IMR-90 (cell line): Measurements from ENCODE around the gene NKAIN2. TPM values are rescaled to one million over a fixed set of nuclear protein-coding genes. Genes with fewer than 3 reads are reported as not detected.

Experiments
- ATAC-seq: fragments of 200-7000 bp; cut with Tn5 transposase; 2 replicates; pipeline ENCODE4 v1.9.1; 2020; ENCODE audit warnings: low read depth, mild to moderate bottlenecking, moderate library complexity
- BruUV-seq: library from RNA; stranded (reverse); fragments of 400-500 nt; replicated peaks from 2 replicates; lab custom pipeline; 2021; lab: Mats Ljungman, UMichigan
- CTCF ChIA-PET: fragments of 300-600 bp; formaldehyde crosslinking; extraction: SDS; loops from one replicate; lab custom pipeline; 2021; ENCODE audit warnings: antibody characterized with exemption; lab: Yijun Ruan, JAX
- POLR2A ChIA-PET: fragments of 300-600 bp; sonication (Branson Sonifier 250); formaldehyde crosslinking; loops from one replicate; lab custom pipeline; 2022; ENCODE audit warnings: antibody characterized with exemption; ENCODE audit not compliant: unreplicated experiment; lab: Charles Lee
- DNase-seq: peaks from one replicate; pipeline ENCODE4 v3.0.0; 2013
- H2AFZ ChIP-seq: replicated peaks from 2 replicates; pipeline ENCODE3; 2013; ENCODE audit warnings: low read length, mild to moderate bottlenecking; ENCODE audit not compliant: poor library complexity
- H2AK5ac ChIP-seq: 2 replicates; pipeline ENCODE4 v1.6.1; 2013; ENCODE audit warnings: low read depth, low read length, inconsistent platforms
- H2AK9ac ChIP-seq: replicated peaks from 2 replicates; pipeline ENCODE3; 2013; ENCODE audit warnings: mild to moderate bottlenecking, low read depth, low read length, moderate library complexity; ENCODE audit not compliant: poor library complexity
- H2BK120ac ChIP-seq: 2 replicates; pipeline ENCODE4 v1.6.1; 2013; ENCODE audit warnings: low read depth, low read length, inconsistent platforms
- H2BK15ac ChIP-seq: 3 replicates; pipeline ENCODE4 v1.6.1; 2013; ENCODE audit warnings: low read depth, low read length, inconsistent platforms
- H2BK20ac ChIP-seq: 2 replicates; pipeline ENCODE4 v1.6.1; 2013; ENCODE audit warnings: low read depth, mild to moderate bottlenecking, inconsistent platforms, low read length, moderate library complexity
- H2BK5ac ChIP-seq: 2 replicates; pipeline ENCODE4 v1.6.1; 2013; ENCODE audit warnings: mild to moderate bottlenecking, low read depth, low read length, inconsistent platforms; ENCODE audit not compliant: poor library complexity, severe bottlenecking
- H3K14ac ChIP-seq: replicated peaks from 2 replicates; pipeline ENCODE4 v1.6.1; 2013; ENCODE audit warnings: low read depth, low read length, inconsistent platforms
- H3K18ac ChIP-seq: 2 replicates; pipeline ENCODE4 v1.6.1; 2013; ENCODE audit warnings: low read depth, low read length, control low read depth
- H3K23ac ChIP-seq: 2 replicates; pipeline ENCODE4 v1.6.1; 2013; ENCODE audit warnings: low read depth, low read length, inconsistent platforms
- H3K27ac ChIP-seq: 2 replicates; pipeline ENCODE4 v1.5.1; 2013; ENCODE audit warnings: mild to moderate bottlenecking, control low read depth, low read length; ENCODE audit not compliant: insufficient read depth
- H3K27me3 ChIP-seq: 2 replicates; pipeline ENCODE4 v1.6.1; 2013; ENCODE audit warnings: low read length; ENCODE audit not compliant: control insufficient read depth, insufficient read depth
- H3K36me3 ChIP-seq: 2 replicates; pipeline ENCODE4 v1.6.1; 2013; ENCODE audit warnings: low read length, mixed read lengths; ENCODE audit not compliant: control insufficient read depth, insufficient read depth
- H3K4ac ChIP-seq: 2 replicates; pipeline ENCODE4 v1.6.1; 2013; ENCODE audit warnings: low read depth, low read length, inconsistent platforms
- H3K4me1 ChIP-seq: 2 replicates; pipeline ENCODE4 v1.6.1; 2013; ENCODE audit warnings: low read length, mixed read lengths; ENCODE audit not compliant: control insufficient read depth, insufficient read depth
- H3K4me2 ChIP-seq: 2 replicates; pipeline ENCODE4 v1.6.1; 2013; ENCODE audit warnings: low read depth, mild to moderate bottlenecking, control low read depth, low read length, moderate library complexity
- H3K4me3 ChIP-seq: 2 replicates; pipeline ENCODE4 v1.5.1; 2013; ENCODE audit warnings: low read depth, mild to moderate bottlenecking, control low read depth, low read length, moderate library complexity; ENCODE audit not compliant: insufficient read depth
- H3K56ac ChIP-seq: 2 replicates; pipeline ENCODE4 v1.6.1; 2013; ENCODE audit warnings: low read length, inconsistent platforms; ENCODE audit not compliant: insufficient read depth; ENCODE audit errors: extremely low read depth
- H3K79me1 ChIP-seq, 2 experiments: 2 replicates each; pipeline ENCODE4 v1.6.1; 2013; ENCODE audit warnings: low read length in 2 of 2, inconsistent platforms in 1 of 2, low read depth in 1 of 2
- H3K9ac ChIP-seq: 2 replicates; pipeline ENCODE4 v1.6.1; 2013; ENCODE audit warnings: low read depth, low read length, control low read depth
- H3K9me1 ChIP-seq: 2 replicates; pipeline ENCODE4 v1.6.1; 2013; ENCODE audit warnings: low read length, inconsistent platforms; ENCODE audit not compliant: insufficient read depth
- H3K9me3 ChIP-seq: 2 replicates; pipeline ENCODE4 v1.6.1; 2013; ENCODE audit warnings: low read length; ENCODE audit not compliant: control insufficient read depth, insufficient read depth
- H4K20me1 ChIP-seq: 2 replicates; pipeline ENCODE4 v1.6.1; 2013; ENCODE audit warnings: low read length, inconsistent platforms; ENCODE audit not compliant: insufficient read depth
- H4K5ac ChIP-seq: 2 replicates; pipeline ENCODE4 v1.6.1; 2013; ENCODE audit warnings: mild to moderate bottlenecking, low read depth, low read length, control low read depth
- H4K8ac ChIP-seq, 2 experiments: 2 replicates each; pipeline ENCODE4 v1.6.1; 2013; ENCODE audit warnings: low read depth in 2 of 2, low read length in 2 of 2, control low read depth in 1 of 2, inconsistent platforms in 1 of 2
- H4K91ac ChIP-seq: 2 replicates; pipeline ENCODE4 v1.6.1; 2013; ENCODE audit warnings: low read depth, low read length, inconsistent platforms; ENCODE audit not compliant: insufficient read depth
- BHLHE40 ChIP-seq: fragments of 150-350 bp; IDR thresholded peaks from 2 replicates; pipeline ENCODE4 v1.6.1; 2016; ENCODE audit warnings: mild to moderate bottlenecking, low read depth, low read length
- CEBPB ChIP-seq: IDR thresholded peaks from 2 replicates; pipeline ENCODE4 v1.6.1; 2012; ENCODE audit warnings: low read depth, low read length, improper control_type of control experiment
- CHD1 ChIP-seq: IDR thresholded peaks from 2 replicates; pipeline ENCODE4 v1.6.1; 2012; ENCODE audit warnings: low read depth, low read length, improper control_type of control experiment
- CTCF ChIP-seq: conservative IDR thresholded peaks from 2 replicates; pipeline ENCODE4 v1.5.1; 2012; ENCODE audit warnings: mild to moderate bottlenecking, low read depth, low read length, improper control_type of control experiment
- ELK1 ChIP-seq: fragments of 150-350 bp; IDR thresholded peaks from 2 replicates; pipeline ENCODE4 v1.6.1; 2016; ENCODE audit warnings: low read depth, mild to moderate bottlenecking, low read length, moderate library complexity, borderline replicate concordance
- FOS ChIP-seq: fragments of 150-350 bp; IDR thresholded peaks from 2 replicates; pipeline ENCODE4 v1.6.1; 2016; ENCODE audit warnings: low read depth, low read length
- MAFK ChIP-seq: IDR thresholded peaks from 2 replicates; pipeline ENCODE4 v1.6.1; 2012; ENCODE audit warnings: low read depth, low read length, improper control_type of control experiment
- MAZ ChIP-seq: IDR thresholded peaks from 2 replicates; pipeline ENCODE4 v1.6.1; 2012; ENCODE audit warnings: low read depth, mild to moderate bottlenecking, low read length, improper control_type of control experiment, moderate library complexity, borderline replicate concordance
- MXI1 ChIP-seq: IDR thresholded peaks from 2 replicates; pipeline ENCODE4 v1.6.1; 2012; ENCODE audit warnings: low read depth, mild to moderate bottlenecking, low read length, moderate library complexity, borderline replicate concordance
- NFE2L2 ChIP-seq: fragments of 150-350 bp; IDR thresholded peaks from 2 replicates; pipeline ENCODE4 v1.6.1; 2016; ENCODE audit warnings: low read depth, mild to moderate bottlenecking, low read length
- POLR2A ChIP-seq: IDR thresholded peaks from 2 replicates; pipeline ENCODE4 v1.6.1; 2012; ENCODE audit warnings: mild to moderate bottlenecking, low read depth, low read length
- RAD21 ChIP-seq: IDR thresholded peaks from 2 replicates; pipeline ENCODE4 v1.6.1; 2012; ENCODE audit warnings: low read length, improper control_type of control experiment
- RCOR1 ChIP-seq: IDR thresholded peaks from 2 replicates; pipeline ENCODE4 v1.6.1; 2012; ENCODE audit warnings: mild to moderate bottlenecking, low read length, improper control_type of control experiment; ENCODE audit not compliant: insufficient replicate concordance
- RFX5 ChIP-seq: IDR thresholded peaks from 2 replicates; pipeline ENCODE4 v1.8.0; 2012; ENCODE audit warnings: low read depth, mild to moderate bottlenecking, low read length, moderate library complexity
- SMC3 ChIP-seq: fragments of 150-350 bp; IDR thresholded peaks from 2 replicates; pipeline ENCODE4 v1.6.1; 2016; ENCODE audit warnings: low read depth, mild to moderate bottlenecking, antibody characterized with exemption, low read length, moderate library complexity
- USF2 ChIP-seq: fragments of 150-350 bp; IDR thresholded peaks from 2 replicates; pipeline ENCODE4 v1.6.1; 2017; ENCODE audit warnings: mild to moderate bottlenecking, antibody characterized with exemption, low read length, low read depth
- WGBS, 2 experiments: methylation state at CpG; one replicate each; pipeline versions ENCODE4 v1.1.5 to v1.1.7; 2013; ENCODE audit warnings: missing lambda C conversion rate in 2 of 2; ENCODE audit not compliant: insufficient read length in 1 of 2; ENCODE audit errors: extremely low coverage in 2 of 2; 5-methylcytosine and 5-hydroxymethylcytosine counted together
- dilution Hi-C: fragments of 300-500 bp; cut with HindIII; formaldehyde crosslinking; loops from one replicate; pipeline ENCODE4 v1.14.3; 2018; ENCODE audit warnings: low sequenced_read_pairs; ENCODE audit not compliant: unreplicated experiment
- in situ Hi-C: fragments of 300-500 bp; cut with MboI; formaldehyde crosslinking; loops from 3 replicates; pipeline ENCODE4 v1.14.3; 2019; ENCODE audit warnings: low sequenced_read_pairs, inconsistent platforms, mixed read lengths
- intact Hi-C: fragments of 100-400 bp; cut with micrococcal nuclease; formaldehyde crosslinking; loops from 2 replicates; pipeline ENCODE4 v1.10.0; 2022
- polyA plus RNA-seq, 3 experiments: library from polyadenylated mRNA; depleted of rRNA; stranded (reverse); fragments of >200 nt; gene quantifications; 2 replicates each; pipeline ENCODE4 v1.2.3, GENCODE V29; 2012; ENCODE audit warnings: low replicate concordance in 1 of 3
- total RNA-seq: library from RNA; depleted of rRNA; stranded (reverse); fragments of >200 nt; gene quantifications from 2 replicates; pipeline ENCODE4 v1.2.3, GENCODE V29; 2012

NKAIN2 gene
- total and polyA plus RNA-seq, 2 of the 4 experiments (the other 2 are of a cell fraction) = not detected

- BruUV-seq = no TSS peak
- POLR2A ChIA-PET = no interaction called here
- CTCF ChIA-PET = no interaction called here
Measured at GRCh38 chr6:124866040-124866439, 1062.4 kb downstream of the NKAIN2 start.

More at GRCh38 chr6:124866040-124866439, 1062.4 kb downstream of the NKAIN2 start:
- H3K23ac ChIP-seq = no peak overlapping the region
- no peak overlapping the region for H2BK120ac ChIP-seq
- H3K27me3 ChIP-seq = no peaks in the 10 kb centered on the region
- H3K4me1 ChIP-seq = peaks cover 2% of the 10 kb centered on the region; the same call in 1 of the 2 replicates
- no peaks in the 10 kb centered on the region for H4K20me1 ChIP-seq
- no peak overlapping the region for H4K5ac ChIP-seq
- H2AFZ ChIP-seq = no peak overlapping the region
- intact Hi-C loops (loop anchor here (5.0 kb wide), 1 partner anchor 901 kb away; no protein-coding TSS in a partner anchor), dilution Hi-C loops (no loop called here), in situ Hi-C loops (no loop called here)
- H2BK5ac ChIP-seq = no peak overlapping the region
- no peak overlapping the region for H2BK20ac ChIP-seq
- no peak overlapping the region for H2AK9ac ChIP-seq
- TF ChIP-seq BHLHE40 = no peak
- no peak for TF ChIP-seq RFX5
- TF ChIP-seq POLR2A = no peak
- no peak for TF ChIP-seq RCOR1
- TF ChIP-seq USF2 = no peak
- no peak for TF ChIP-seq CHD1
- no peak for TF ChIP-seq RAD21
- TF ChIP-seq MAFK = no peak
- no peak for TF ChIP-seq FOS
- no peak for TF ChIP-seq NFE2L2
- TF ChIP-seq CTCF = no peak
- no peak for TF ChIP-seq MXI1
- no peak for TF ChIP-seq CEBPB
- no peak for TF ChIP-seq ELK1
- no peak for TF ChIP-seq MAZ
- no peak for TF ChIP-seq SMC3
- H3K4me3 ChIP-seq = no peak overlapping the region
- no peak overlapping the region for H4K8ac ChIP-seq
- no peaks in the 10 kb centered on the region for H3K9me1 ChIP-seq
- no peak overlapping the region for H3K4ac ChIP-seq
- H3K27ac ChIP-seq = no peak overlapping the region
- no CpG with 5 or more reads among the region's 1 CpG for WGBS, 2 experiments
- no peak overlapping the region for H4K91ac ChIP-seq
- DNase-seq = no peak
- no peak for ATAC-seq
- H3K9me3 ChIP-seq = no peaks in the 10 kb centered on the region
- H2AK5ac ChIP-seq = no peak overlapping the region
- no peak overlapping the region for H3K4me2 ChIP-seq
- no peak overlapping the region for H3K18ac ChIP-seq
- H2BK15ac ChIP-seq = no peak overlapping the region
- no peaks in the 10 kb centered on the region for H3K79me1 ChIP-seq
- H3K36me3 ChIP-seq = no peaks in the 10 kb centered on the region
- no peak overlapping the region for H3K56ac ChIP-seq
- H3K9ac ChIP-seq = no peak overlapping the region
- no peak overlapping the region for H3K14ac ChIP-seq
